ENCODE data around the gene WFDC1. TPM values are rescaled to one million over a fixed set of nuclear protein-coding genes. Genes with fewer than 3 reads are reported as not detected.

Gene WFDC1
- total and polyA plus RNA-seq, 10 of the 15 experiments (the other 5 are each of a cell fraction or from before 2014, with no cell fraction given), result not detected

GRCh38 chr16:84270071-84270470 is 24.6 kb upstream of the WFDC1 start:
- 21% methylated on average over 9 of the region's 9 CpGs for WGBS (ENCODE audit: insufficient coverage, insufficient replicate concordance, low lambda C conversion rate, missing lambda C conversion rate)
- H2AFZ ChIP-seq (ENCODE audit: control insufficient read depth, low read depth, low read length), result no peak overlapping the region
- H3K79me2 ChIP-seq (ENCODE audit: control insufficient read depth, insufficient read depth, low read length), result no peaks in the 10 kb centered on the region
- ChIA-PET RAD21 (ENCODE audit: unreplicated experiment) (no interaction called here), SMC1A (ENCODE audit: uncharacterized antibody, unreplicated experiment) (no interaction called here), CTCF (no interaction called here), POLR2A (no interaction called here)
- no peak for FAIRE-seq
- H3K36me3 ChIP-seq (ENCODE audit: control insufficient read depth in 2 of 2, insufficient read depth in 2 of 2, low read length in 1 of 2), result no peaks in the 10 kb centered on the region
- no peak overlapping the region for H3K4me2 ChIP-seq (ENCODE audit: control insufficient read depth, insufficient read depth)
- ATAC-seq, result no peak
- DNase-seq (ENCODE audit: low read depth, low spot score), result no peak
- no peaks in the 10 kb centered on the region for H3K9me3 ChIP-seq (replicated peaks; ENCODE audit: control insufficient read depth, insufficient read depth, low read length)
- H4K20me1 ChIP-seq (ENCODE audit: control insufficient read depth, insufficient read depth), result no peaks in the 10 kb centered on the region
- no TSS peak for BruUV-seq (replicated peaks)
- no peak overlapping the region for H3K9ac ChIP-seq (ENCODE audit: control insufficient read depth, insufficient read depth, low read length)
- in situ Hi-C loops (cut with MboI) (loop anchor here (10.0 kb wide), 1 partner anchor 355 kb away; no protein-coding TSS in a partner anchor), intact Hi-C loops (cut with micrococcal nuclease; ENCODE audit: unreplicated experiment) (no loop called here)
- no peaks in the 10 kb centered on the region for H3K4me1 ChIP-seq (ENCODE audit: control insufficient read depth, insufficient read depth, low read length)
- no peaks in the 10 kb centered on the region for H3K27me3 ChIP-seq (replicated peaks in 1 of 2; ENCODE audit: control insufficient read depth in 2 of 2, insufficient read depth in 2 of 2, low read length in 1 of 2)
- no peak overlapping the region for H3K4me3 ChIP-seq
- no peak overlapping the region for H3K27ac ChIP-seq (ENCODE audit: control insufficient read depth, insufficient read depth)
- TF ChIP-seq TARDBP (IDR thresholded peaks at IDR 0.05; ENCODE audit: borderline replicate concordance) (no peak), SPI1 (IDR thresholded peaks at IDR 0.05; ENCODE audit: borderline replicate concordance, insufficient read depth, low read depth, low read length) (no peak), EED (IDR thresholded peaks at IDR 0.05; ENCODE audit: low read depth) (no peak), ATF3 (IDR thresholded peaks at IDR 0.05; ENCODE audit: borderline replicate concordance, extremely low read depth, low read depth, low read length) (no peak), CHD1 (IDR thresholded peaks at IDR 0.05; ENCODE audit: low read depth, low read length) (no peak), ETV6 (conservative IDR thresholded peaks at IDR 0.05 in 1 of 2, IDR thresholded peaks at IDR 0.05 in 1 of 2; ENCODE audit: borderline replicate concordance in 1 of 2, low read depth in 1 of 2) (no peak), IRF4 (IDR thresholded peaks at IDR 0.05; ENCODE audit: low read depth, low read length) (no peak), NKRF (conservative IDR thresholded peaks at IDR 0.05) (no peak), NRF1 (conservative IDR thresholded peaks at IDR 0.05; ENCODE audit: low read depth, low read length) (no peak), CBX3 (IDR thresholded peaks at IDR 0.05; ENCODE audit: borderline replicate concordance, low read depth) (no peak), PAX5 (IDR thresholded peaks at IDR 0.05; ENCODE audit: borderline replicate concordance, low read depth, low read length) (no peak), RELB (IDR thresholded peaks at IDR 0.05; ENCODE audit: low read depth) (no peak), SMAD5 (IDR thresholded peaks at IDR 0.05; ENCODE audit: low read depth) (no peak), NFYB (IDR thresholded peaks at IDR 0.05; ENCODE audit: insufficient read depth, low read depth, low read length) (no peak), NFIC (IDR thresholded peaks at IDR 0.05; ENCODE audit: low read depth, low read length) (no peak), CUX1 (IDR thresholded peaks at IDR 0.05; ENCODE audit: insufficient replicate concordance, low read depth, low read length) (no peak)
